Heart left ventricle (tissue), 16 donors: ENCODE data around the gene ARHGAP45. TPM values are rescaled to one million over a fixed set of nuclear protein-coding genes. Genes with fewer than 3 reads are reported as not detected.

Experiments used
- ATAC-seq, 4 donors: fragments of 200-7000 bp; cut with Tn5 transposase; one replicate each; pipeline ENCODE4 v1.9.1; 2020 to 2022; ENCODE audit warnings: moderate library complexity in 4 of 4, mild to moderate bottlenecking in 3 of 4, moderate number of reproducible peaks in 1 of 4
- DNase-seq, 5 donors: peaks; one replicate each; pipeline ENCODE4 v3.0.0-alpha.2; 2020
- H3K27ac ChIP-seq, 12 donors: fragments of 200-600 bp; sonication (generic) in 4 of 12; one replicate each; pipeline versions ENCODE4 v1.5.0 to v1.8.0; 2016 to 2022; ENCODE audit warnings: mild to moderate bottlenecking in 2 of 12
- H3K27me3 ChIP-seq, 9 donors: fragments of 200-600 bp; sonication (generic) in 2 of 9; one replicate each; pipeline versions ENCODE4 v1.5.1 to v1.8.0; 2016 to 2022; ENCODE audit warnings: mild to moderate bottlenecking in 3 of 9
- H3K36me3 ChIP-seq, 9 donors: fragments of 200-600 bp; sonication (generic) in 2 of 9; one replicate each; pipeline versions ENCODE4 v1.5.0 to v1.8.0; 2018 to 2022; ENCODE audit warnings: mild to moderate bottlenecking in 2 of 9
- H3K4me1 ChIP-seq, 12 donors: fragments of 200-600 bp; sonication (generic) in 4 of 12; one replicate each; pipeline versions ENCODE4 v1.5.0 to v1.8.0; 2016 to 2022; ENCODE audit warnings: mild to moderate bottlenecking in 3 of 12
- H3K4me3 ChIP-seq, 12 donors: fragments of 200-600 bp; sonication (generic) in 4 of 12; one replicate each; pipeline versions ENCODE4 v1.5.0 to v1.8.0; 2017 to 2022; ENCODE audit warnings: mild to moderate bottlenecking in 9 of 12, moderate library complexity in 4 of 12
- H3K9me3 ChIP-seq, 12 donors: fragments of 200-600 bp; sonication (generic) in 4 of 12; one replicate each; pipeline versions ENCODE4 v1.5.0 to v1.8.0; 2016 to 2022; ENCODE audit warnings: mild to moderate bottlenecking in 1 of 12
- CTCF ChIP-seq, 12 donors: fragments of 200-600 bp; sonication (generic) in 4 of 12; IDR thresholded peaks; one replicate each; pipeline versions ENCODE4 v1.5.0 to v1.8.0; 2018 to 2022; ENCODE audit warnings: antibody characterized with exemption in 12 of 12, mild to moderate bottlenecking in 5 of 12
- POLR2A ChIP-seq, 2 donors: fragments of 450-650 bp; IDR thresholded peaks; one replicate each; pipeline ENCODE4 v1.6.1; 2017; ENCODE audit warnings: antibody characterized with exemption in 2 of 2, mild to moderate bottlenecking in 2 of 2, moderate library complexity in 2 of 2
- WGBS, 4 donors: extraction: QIAGEN DNeasy Blood & Tissue Kit in 2 of 4; methylation state at CpG; one replicate each; pipeline versions ENCODE4 v1.1.5 to v1.1.7; 2013 to 2018; 5-methylcytosine and 5-hydroxymethylcytosine counted together
- intact Hi-C, 10 donors: fragments of 100-400 bp; cut with DNase I; formaldehyde crosslinking; loops; one replicate each; pipeline versions ENCODE4 v1.11.1 to v1.14.2; 2022
- polyA plus RNA-seq, 2 donors: library from polyadenylated mRNA; stranded (reverse); fragments of 200-250 nt; gene quantifications; one replicate each; pipeline ENCODE4 v1.2.3, GENCODE V29; 2013
- total RNA-seq, 9 donors: library from RNA; depleted of rRNA in 2 of 9; stranded (reverse); fragments of >200 nt in 2 of 9; fragmentation: NEBNext Ultra II Directional in 3 of 9; extraction: Animal tissue kit (Norgen Biotek cat#: 25700) in 3 of 9; gene quantifications; one replicate each; pipeline versions ENCODE4 v1.1.0 to v1.2.4, GENCODE V29; 2016 to 2023
- donor health status: ischemic (EF 13 %, LVEDD 7.1; RV severe dilation, severe dysfunction).
- donor health status: healthy with polysubstance abuse.
- donor health status: DM: no; HTN: yes; CAD: no.
- donor health status: DM: no; HTN: no; CAD: no.
- donor health status: ischemic (EF 25% LVEDD 6.9; RV normal size, moderate dysfunction).
- donor health status: ischemic (EF 25% LVEDD 5.7; RV mildly dilated, moderate dysfunction).
- donor health status: healthy.
- donor health status: DM: yes; HTN: yes; CAD: no.
- donor health status: ischemic (EF 35%, LVEDD 5.7; RV mildly dilated, moderate dysfunction).
- donor health status: nonischemic (EF 11% LVEDD 7.7; RV severe dilation, severe dysfunction).
- donor health status: DM: yes; HTN: yes; CAD: no.
- donor health status: PGD.
- donor health status: ischemic (EF 29% LVEDD 5.4; RV normal size, mild dysfunction).
- donor health status: nonischemic (EF 23%, LVEDD 6.1; RV moderate dilation, normal function).

The ARHGAP45 gene
- total and polyA plus RNA-seq, 11 donors: 1.6 to 38.2 (median 4.7) TPM

GRCh38 chr19:1046117-1046626 is 20.8 kb upstream of the ARHGAP45 start:
- H3K9me3 ChIP-seq: no peaks in the 10 kb centered on the region
- 91 to 95% (median 95%) methylated on average over 19 to 33 of the region's 33 CpGs for WGBS, 4 donors
- H3K27me3 ChIP-seq: no peaks in the 10 kb centered on the region
- no peak for DNase-seq
- intact Hi-C loops: loop anchor here in 1 of 10 donors (2.0 kb wide), 1 partner anchor 89 kb away; no protein-coding TSS in a partner anchor
- no peak for ATAC-seq
- H3K27ac ChIP-seq: no peak overlapping the region
- peaks cover 0 to 11% (median 0%) of the 10 kb centered on the region in 9 donors for H3K36me3 ChIP-seq
- TF ChIP-seq POLR2A (IDR thresholded peaks at IDR 0.05): no peak
- no peak for TF ChIP-seq CTCF (IDR thresholded peaks at IDR 0.05)
- H3K4me3 ChIP-seq: no peak overlapping the region
- H3K4me1 ChIP-seq: peaks cover 0 to 12% (median 5%) of the 10 kb centered on the region in 12 donors

- no peaks in the 10 kb centered on the region for H3K27me3 ChIP-seq
- no peak overlapping the region for H3K4me3 ChIP-seq
- TF ChIP-seq CTCF (IDR thresholded peaks at IDR 0.05) (no peak), POLR2A (IDR thresholded peaks at IDR 0.05) (no peak)
- no peaks in the 10 kb centered on the region for H3K9me3 ChIP-seq
- DNase-seq (no peak), ATAC-seq (no peak)
- H3K36me3 ChIP-seq: peaks cover 0 to 11% (median 0%) of the 10 kb centered on the region in 9 donors
- peaks cover 0 to 3% (median 0%) of the 10 kb centered on the region in 12 donors for H3K4me1 ChIP-seq
- intact Hi-C loops: loop anchor here in 1 of 10 donors (2.0 kb wide), 1 partner anchor 88 kb away; no protein-coding TSS in a partner anchor
- WGBS, 4 donors: 90 to 95% (median 92%) methylated on average over 66 to 77 of the region's 77 CpGs
- no peak overlapping the region for H3K27ac ChIP-seq
Measured at GRCh38 chr19:1046836-1047695, 19.9 kb upstream of the ARHGAP45 start.

DNA sequence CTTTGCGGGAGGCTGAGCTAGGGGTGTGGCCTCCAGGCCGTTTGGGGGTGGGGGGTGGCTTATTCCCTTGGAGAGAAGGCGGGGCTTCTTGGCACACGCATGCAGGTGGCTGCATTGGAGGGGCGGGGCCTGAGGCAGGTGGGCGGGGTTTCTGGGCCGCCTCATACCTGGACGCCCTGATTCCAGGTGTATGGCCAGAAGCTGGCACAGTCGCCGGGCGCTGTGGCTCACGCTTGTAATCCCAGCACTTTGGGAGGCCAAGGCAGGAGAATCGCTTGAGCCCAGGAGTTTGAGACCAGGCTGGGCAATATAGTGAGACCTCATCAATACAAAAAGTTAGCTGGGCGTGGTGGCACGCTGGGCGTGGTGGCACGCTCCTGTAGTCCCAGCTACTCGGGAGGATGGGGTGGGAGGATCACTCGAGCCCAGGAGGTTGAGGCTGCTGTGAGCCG is 19.2 kb upstream of the ARHGAP45 start:
- DNase-seq: no peak
- ATAC-seq: no peak
- TF ChIP-seq CTCF (IDR thresholded peaks at IDR 0.05) (no peak), POLR2A (IDR thresholded peaks at IDR 0.05) (no peak)
- no peak overlapping the region for H3K27ac ChIP-seq
- H3K4me3 ChIP-seq: no peak overlapping the region
- H3K36me3 ChIP-seq: peaks cover 0 to 11% (median 0%) of the 10 kb centered on the region in 9 donors
- H3K9me3 ChIP-seq: no peaks in the 10 kb centered on the region
- 83 to 90% (median 90%) methylated on average over 11 to 20 of the region's 20 CpGs for WGBS, 4 donors
- no peaks in the 10 kb centered on the region for H3K27me3 ChIP-seq
- intact Hi-C loops: loop anchor here in 1 of 10 donors (2.0 kb wide), 1 partner anchor 87 kb away; no protein-coding TSS in a partner anchor
- H3K4me1 ChIP-seq: no peaks in the 10 kb centered on the region

- TF ChIP-seq CTCF (IDR thresholded peaks at IDR 0.05) (no peak), POLR2A (IDR thresholded peaks at IDR 0.05) (no peak)
- Histone ChIP-seq H3K27ac (no peak overlapping the region), H3K4me1 (no peaks in the 10 kb centered on the region), H3K27me3 (no peaks in the 10 kb centered on the region), H3K4me3 (no peak overlapping the region), H3K9me3 (no peaks in the 10 kb centered on the region), H3K36me3 (peaks cover 0 to 13% (median 0%) of the 10 kb centered on the region in 9 donors)
- no peak for DNase-seq
- intact Hi-C loops: no loop called here
- 89 to 95% (median 91%) methylated on average over 14 to 17 of the region's 17 CpGs for WGBS, 4 donors
- no peak for ATAC-seq
Measured at GRCh38 chr19:1049106-1049505, 17.9 kb upstream of the ARHGAP45 start.
